HG03103 (cell line): Measurements from ENCODE around the gene WDR11.

Experiments
- ATAC-seq: cut with Tn5 transposase; IDR thresholded peaks from one replicate; pipeline ENCODE4 v1.9.1; 2021; ENCODE audit warnings: low read depth; ENCODE audit not compliant: unreplicated experiment

Gene WDR11, protein sequence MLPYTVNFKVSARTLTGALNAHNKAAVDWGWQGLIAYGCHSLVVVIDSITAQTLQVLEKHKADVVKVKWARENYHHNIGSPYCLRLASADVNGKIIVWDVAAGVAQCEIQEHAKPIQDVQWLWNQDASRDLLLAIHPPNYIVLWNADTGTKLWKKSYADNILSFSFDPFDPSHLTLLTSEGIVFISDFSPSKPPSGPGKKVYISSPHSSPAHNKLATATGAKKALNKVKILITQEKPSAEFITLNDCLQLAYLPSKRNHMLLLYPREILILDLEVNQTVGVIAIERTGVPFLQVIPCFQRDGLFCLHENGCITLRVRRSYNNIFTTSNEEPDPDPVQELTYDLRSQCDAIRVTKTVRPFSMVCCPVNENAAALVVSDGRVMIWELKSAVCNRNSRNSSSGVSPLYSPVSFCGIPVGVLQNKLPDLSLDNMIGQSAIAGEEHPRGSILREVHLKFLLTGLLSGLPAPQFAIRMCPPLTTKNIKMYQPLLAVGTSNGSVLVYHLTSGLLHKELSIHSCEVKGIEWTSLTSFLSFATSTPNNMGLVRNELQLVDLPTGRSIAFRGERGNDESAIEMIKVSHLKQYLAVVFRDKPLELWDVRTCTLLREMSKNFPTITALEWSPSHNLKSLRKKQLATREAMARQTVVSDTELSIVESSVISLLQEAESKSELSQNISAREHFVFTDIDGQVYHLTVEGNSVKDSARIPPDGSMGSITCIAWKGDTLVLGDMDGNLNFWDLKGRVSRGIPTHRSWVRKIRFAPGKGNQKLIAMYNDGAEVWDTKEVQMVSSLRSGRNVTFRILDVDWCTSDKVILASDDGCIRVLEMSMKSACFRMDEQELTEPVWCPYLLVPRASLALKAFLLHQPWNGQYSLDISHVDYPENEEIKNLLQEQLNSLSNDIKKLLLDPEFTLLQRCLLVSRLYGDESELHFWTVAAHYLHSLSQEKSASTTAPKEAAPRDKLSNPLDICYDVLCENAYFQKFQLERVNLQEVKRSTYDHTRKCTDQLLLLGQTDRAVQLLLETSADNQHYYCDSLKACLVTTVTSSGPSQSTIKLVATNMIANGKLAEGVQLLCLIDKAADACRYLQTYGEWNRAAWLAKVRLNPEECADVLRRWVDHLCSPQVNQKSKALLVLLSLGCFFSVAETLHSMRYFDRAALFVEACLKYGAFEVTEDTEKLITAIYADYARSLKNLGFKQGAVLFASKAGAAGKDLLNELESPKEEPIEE

DNA sequence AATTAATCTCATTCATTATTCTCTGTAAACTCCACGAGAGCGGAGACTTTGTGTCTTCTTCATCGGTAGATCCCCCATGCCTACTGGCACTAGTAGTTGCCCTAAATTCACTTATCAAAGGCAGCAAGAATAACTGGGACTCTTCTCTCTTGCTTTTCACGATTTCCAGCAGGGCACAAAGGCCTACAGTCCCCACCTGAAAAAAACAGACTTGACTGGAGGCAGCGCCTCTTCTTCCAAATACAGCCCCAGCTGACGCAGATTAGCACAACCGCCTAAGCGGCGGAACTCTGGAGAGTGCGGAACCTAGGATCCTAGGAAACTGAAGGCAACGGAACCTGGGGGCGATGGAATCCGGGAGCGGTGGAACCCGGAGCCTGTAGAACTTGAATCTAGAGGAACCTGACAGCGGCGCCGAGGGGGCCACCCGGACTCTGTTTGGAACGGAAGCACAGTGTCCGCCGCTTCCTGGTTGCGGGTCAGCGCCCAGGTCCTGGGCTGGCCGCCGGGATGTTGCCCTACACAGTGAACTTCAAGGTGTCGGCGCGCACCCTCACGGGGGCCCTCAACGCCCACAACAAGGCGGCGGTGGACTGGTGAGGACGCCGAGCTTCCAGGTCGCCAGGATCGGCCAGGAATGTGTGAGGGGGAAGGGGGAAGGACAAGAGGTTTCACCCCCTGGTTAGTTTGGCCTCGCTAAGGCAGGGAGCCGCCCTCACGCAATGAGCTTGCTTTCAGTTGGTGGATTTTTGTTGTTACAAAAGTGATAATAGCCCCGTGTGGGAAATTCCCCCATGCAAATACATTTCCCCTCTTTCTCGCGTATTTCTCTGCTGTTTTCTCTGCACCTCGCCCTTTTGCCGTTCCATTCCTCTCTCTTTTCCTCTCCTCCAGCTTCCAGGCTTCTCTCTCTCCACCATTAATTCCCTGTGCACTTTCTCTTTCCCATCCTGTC lies at the start of gene WDR11:
WDR11 (plus strand) TSS at position 452 of the 955 bp plus-strand sequence; CDS start at position 511, 59 bp downstream.
- ATAC-seq = peak; percentile 93

- no peak for ATAC-seq
Measured at GRCh38 chr10:120802935-120803334, 48.2 kb upstream of the WDR11 start.

DNA sequence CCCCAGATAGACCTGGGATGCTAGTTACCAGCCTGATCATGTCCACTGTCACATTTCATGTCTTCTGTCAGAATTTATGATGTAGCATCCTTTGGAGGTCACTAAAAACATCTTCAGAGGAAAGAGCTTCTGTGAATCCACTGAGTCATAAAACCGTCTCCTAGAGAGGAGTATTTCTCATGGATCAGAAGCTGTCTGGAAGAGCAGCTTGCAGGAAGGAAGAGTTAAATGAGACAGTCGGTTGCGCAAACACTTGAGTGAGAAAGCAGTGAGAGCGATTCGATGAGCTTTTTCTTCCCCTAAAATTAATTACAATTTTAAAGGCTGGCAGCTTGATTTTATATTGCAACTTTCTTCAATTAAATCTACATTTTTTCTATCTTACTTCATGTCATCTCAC lies 47.2 kb upstream of the WDR11 start:
- no peak for ATAC-seq

GRCh38 chr10:120805014-120805812 lies 45.9 kb upstream of the WDR11 start:
- ATAC-seq = no peak

- ATAC-seq = no peak
Measured at GRCh38 chr10:120806081-120806480, 45.1 kb upstream of the WDR11 start.

DNA sequence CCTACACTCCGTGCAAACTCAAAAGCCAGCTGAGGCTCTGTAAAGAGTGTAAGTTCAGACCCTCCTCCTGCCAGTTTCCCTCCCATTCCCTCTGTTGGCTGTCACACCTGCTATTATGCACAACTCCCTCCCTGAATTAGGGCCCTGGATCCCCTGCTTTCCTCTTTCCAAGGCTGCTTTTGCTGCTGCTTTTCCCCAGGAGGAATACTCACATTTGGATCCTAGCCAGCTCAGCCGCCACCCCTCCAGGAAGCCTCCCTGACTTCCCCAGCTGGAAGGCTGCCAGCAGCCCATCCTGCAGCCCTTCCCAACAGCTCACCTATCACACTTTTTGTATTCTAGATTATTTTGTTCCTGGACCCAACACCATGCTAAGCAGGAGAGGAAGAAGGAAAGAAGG lies 40.9 kb upstream of the WDR11 start:
- no peak for ATAC-seq

DNA sequence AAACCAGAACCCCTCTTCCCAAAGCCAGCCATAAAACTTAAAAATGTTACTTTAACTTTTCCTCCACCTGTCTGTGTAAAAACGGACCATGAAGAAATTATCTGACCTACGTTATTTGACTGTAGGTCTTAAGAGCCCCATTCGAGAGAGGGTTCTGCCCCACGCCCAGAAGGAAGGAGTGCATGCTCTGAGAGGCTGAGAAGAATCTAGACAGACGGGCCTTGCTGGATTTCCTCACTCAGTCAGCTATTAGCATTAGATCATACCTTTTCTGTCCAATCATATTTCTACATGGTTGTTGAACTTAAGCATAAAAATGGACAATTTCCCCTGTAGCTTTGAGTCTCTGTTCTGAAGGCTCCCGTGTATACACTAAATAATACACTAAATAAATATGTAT lies 38.1 kb upstream of the WDR11 start:
- no peak for ATAC-seq

DNA sequence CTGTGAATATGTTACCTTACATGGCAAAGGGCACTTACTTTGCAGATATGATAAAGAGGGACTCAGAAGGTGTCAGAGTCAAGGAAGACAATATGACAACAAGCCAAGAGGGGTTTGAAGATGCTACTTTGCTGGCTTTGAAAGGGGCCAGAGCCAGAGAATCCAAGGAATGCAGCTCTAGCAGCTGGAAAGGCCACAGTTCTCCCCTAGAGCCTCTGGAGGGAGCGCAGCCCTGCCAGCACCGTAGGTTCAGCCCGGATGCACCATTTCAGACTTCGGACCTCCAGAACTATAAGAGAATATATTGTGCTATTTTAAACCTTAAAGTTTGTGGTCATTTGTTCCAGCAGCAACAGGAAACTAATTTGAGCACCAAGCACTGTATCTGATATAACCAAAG lies 32.9 kb upstream of the WDR11 start:
- ATAC-seq = no peak

DNA sequence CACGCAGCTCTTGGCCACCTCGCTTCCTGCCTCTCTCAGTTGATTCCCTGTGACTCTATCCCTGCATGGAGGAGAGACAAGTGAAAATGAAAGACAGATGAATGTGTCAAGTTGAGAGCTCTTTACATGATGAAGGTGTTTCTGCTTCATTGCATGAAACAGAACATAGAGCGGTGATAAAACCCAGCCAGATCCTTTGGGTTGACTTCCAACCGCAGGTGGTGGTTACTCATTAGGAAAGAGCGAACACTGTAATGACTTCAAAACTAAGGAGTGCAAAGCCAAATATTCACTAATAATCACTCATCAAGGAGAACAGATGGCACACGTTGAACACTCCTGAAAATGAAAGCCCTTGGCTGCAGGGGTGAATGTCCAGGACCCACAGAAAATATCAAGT lies 31.8 kb upstream of the WDR11 start:
- no peak for ATAC-seq

DNA sequence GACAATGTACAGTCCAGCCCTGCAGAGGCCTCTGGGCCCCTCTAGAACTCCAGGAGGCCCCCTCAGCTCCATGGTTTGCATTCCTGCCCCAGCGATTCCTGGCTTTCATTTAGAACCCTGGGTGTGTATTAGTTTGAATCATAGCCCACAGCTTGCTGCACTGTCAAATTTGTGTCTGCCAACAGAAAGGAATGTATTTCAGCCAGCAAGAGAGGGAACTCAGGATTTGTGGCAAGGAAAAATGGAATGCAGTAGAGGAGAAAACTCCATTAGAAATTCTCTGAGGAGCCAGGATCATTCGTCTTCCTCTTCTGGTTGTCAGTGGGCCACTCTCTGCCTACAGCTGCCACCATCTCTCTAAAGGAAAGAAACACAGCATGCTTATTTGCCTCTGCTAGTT lies 27.9 kb upstream of the WDR11 start:
- no peak for ATAC-seq

DNA sequence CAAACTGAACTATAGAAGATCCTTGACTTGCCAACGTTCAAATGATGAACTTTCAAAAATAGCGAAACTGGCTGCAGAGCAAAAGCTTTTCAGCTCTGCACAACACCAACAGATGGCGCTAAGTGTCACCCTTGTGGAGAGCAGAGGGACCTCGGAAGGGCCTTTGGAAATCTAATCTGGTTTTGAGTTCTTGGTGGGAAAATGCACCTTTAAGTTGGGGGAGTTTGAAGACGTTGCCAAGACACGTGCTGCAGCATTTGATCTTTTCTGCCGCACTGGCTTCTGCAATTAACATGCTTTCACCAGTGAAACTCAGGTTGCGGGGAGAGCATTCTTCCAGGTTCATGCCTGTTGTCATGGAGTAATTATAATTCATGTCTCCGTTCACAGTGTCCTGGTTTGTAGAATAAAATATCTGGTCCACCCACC lies 26.3 kb upstream of the WDR11 start:
- no peak for ATAC-seq

DNA sequence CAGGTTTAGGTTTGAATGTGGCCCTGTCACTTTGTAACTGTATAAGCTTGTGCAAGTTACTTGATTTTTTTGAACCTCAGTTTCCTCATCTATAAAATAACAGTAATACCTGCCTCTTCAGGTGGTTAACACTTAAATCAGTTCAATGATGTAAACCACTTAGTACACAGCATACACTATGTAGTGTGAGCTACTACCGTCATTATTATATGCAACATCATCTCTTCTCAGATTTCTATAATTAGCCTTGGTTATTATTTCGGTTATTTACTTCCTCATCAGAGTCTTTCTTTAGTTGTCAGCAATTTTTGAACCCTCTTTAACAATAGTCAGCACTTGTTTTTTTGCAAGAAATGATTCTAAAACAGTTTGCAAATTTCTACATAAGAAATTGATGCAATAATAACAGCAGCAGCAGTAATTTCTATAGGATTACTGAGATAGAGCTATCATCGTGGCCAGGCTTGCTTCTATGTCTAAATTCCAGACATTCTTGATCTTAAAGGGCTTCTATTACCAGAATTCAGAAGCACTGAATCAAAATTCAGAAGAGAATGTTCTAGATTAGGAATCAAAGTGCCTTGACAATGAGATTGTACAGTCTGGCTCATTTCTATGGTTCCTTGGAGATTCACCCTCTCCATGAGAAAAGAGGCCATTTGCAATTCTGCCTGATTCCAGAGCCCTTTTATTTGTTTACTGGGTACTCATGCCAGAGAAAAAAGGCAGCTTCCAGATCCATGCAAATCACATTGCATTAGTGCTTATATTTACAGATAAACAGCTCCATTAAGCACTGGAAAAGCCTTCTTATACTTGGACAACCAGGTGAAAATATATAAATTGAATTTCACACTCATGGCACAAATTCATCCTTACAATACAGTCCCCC lies 25.0 kb upstream of the WDR11 start:
- no peak for ATAC-seq

- ATAC-seq = peak; percentile 81
Measured at GRCh38 chr10:120827251-120827875, 23.8 kb upstream of the WDR11 start.

- ATAC-seq = no peak
Measured at GRCh38 chr10:120828763-120829319, 22.3 kb upstream of the WDR11 start.

GRCh38 chr10:120832106-120832505 lies 19.1 kb upstream of the WDR11 start:
- ATAC-seq = no peak

DNA sequence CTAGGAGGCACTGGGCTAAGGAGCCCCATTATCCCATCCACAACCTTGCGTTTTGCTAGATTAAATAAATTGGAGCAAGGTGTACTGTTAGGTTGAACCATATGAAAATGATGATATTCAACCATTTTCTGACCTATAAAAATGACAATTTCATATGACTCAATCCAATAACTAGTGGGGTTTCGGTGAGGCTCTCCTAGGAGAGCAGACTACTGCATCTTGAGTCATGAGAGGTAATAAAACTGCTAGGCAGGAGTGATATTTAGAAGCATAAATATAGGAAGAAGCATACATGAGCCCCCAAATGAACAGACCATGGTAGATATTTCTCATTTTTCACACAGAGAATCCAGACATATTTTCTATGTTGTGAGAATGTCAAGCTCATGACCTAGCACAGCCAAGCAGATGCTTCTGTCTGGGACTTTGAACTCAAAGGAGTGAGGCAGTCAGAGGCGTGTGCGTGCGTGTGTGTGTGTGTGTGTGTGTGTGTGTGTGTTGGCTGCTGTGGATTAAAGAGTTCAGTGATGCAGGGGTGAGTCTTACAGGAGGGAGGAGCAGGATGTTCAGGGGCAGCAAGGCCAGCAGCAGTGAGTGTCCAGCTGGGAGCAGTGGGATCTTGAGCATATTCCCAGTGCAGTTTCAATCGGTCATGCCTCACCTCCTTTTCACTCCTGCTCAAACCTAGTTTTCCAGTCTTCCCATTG lies 17.8 kb upstream of the WDR11 start:
- no peak for ATAC-seq

DNA sequence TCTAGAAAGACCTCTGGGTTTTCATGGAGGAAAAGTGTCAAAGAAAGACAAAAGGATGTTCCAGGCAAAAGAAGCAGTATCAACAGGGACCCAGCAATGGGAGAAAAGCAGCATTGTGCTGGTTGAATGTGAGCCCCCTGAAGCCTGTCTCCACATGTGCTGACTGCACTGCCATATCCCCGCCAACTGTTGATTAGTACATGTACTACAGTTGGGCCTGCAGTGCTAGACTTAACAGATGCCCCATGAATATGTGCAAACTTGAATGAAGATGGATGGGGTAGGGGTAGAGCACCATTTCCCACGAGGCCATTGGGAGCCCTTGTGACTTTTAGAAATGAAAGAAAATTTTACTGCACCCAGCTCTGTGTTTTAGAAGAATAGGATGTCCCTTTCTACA lies 15.6 kb upstream of the WDR11 start:
- ATAC-seq = no peak
